HepG2 (cell line): Measurements from ENCODE around the gene BRMS1. TPM values are rescaled to one million over a fixed set of nuclear protein-coding genes. Genes with fewer than 3 reads are reported as not detected.
A peak's percentile ranks its signal among the peaks of the same experiment; 100 is the strongest.
"Not testable (repeated sequence)": the region's sequence is repeated elsewhere in the genome, so short reads cannot be mapped to it uniquely, and the experiment has no call there.

ENCODE experiments used
- ARNT2 ChIP-seq: sonication (generic); formaldehyde crosslinking; IDR thresholded peaks from 2 replicates; pipeline ENCODE4 v1.8.0; 2022; ENCODE audit warnings: mild to moderate bottlenecking, low read depth, missing genetic modification reagents, moderate library complexity
- BRD4 ChIP-seq: sonication (generic); formaldehyde crosslinking; IDR thresholded peaks from 2 replicates; pipeline ENCODE4 v1.4.0; 2020; ENCODE audit warnings: missing genetic modification reagents
- LCORL ChIP-seq, 2 experiments: fragments of 450-650 bp in 1 of 2; sonication (generic) in 1 of 2; formaldehyde crosslinking in 1 of 2; IDR thresholded peaks; 2 replicates each; pipeline versions ENCODE4 v1.5.0 to v1.6.1; 2017 to 2020; ENCODE audit warnings: antibody characterized with exemption in 1 of 2, missing genetic modification reagents in 1 of 2
- MEIS2 ChIP-seq: sonication (generic); formaldehyde crosslinking; IDR thresholded peaks from 2 replicates; pipeline ENCODE4 v1.9.0; 2021; ENCODE audit warnings: mild to moderate bottlenecking, missing genetic modification reagents
- PITX1 ChIP-seq: sonication (generic); formaldehyde crosslinking; IDR thresholded peaks from 2 replicates; pipeline ENCODE4 v1.5.1; 2020; ENCODE audit warnings: mild to moderate bottlenecking, missing genetic modification reagents
- SP140L ChIP-seq: sonication (generic); formaldehyde crosslinking; IDR thresholded peaks from 2 replicates; pipeline ENCODE4 v1.4.0; 2020; ENCODE audit warnings: missing genetic modification reagents, borderline replicate concordance
- SP4 ChIP-seq: sonication (generic); formaldehyde crosslinking; IDR thresholded peaks from 2 replicates; pipeline ENCODE4 v1.8.1; 2023; ENCODE audit warnings: mild to moderate bottlenecking, missing genetic modification reagents
- ZBTB20 ChIP-seq: sonication (generic); formaldehyde crosslinking; IDR thresholded peaks from 2 replicates; pipeline ENCODE4 v1.8.1; 2023; ENCODE audit warnings: missing genetic modification reagents, low read depth, mild to moderate bottlenecking, borderline replicate concordance
- ZMYM3 ChIP-seq: sonication (generic); formaldehyde crosslinking; IDR thresholded peaks from 2 replicates; pipeline ENCODE4 v1.5.1; 2020; ENCODE audit warnings: mild to moderate bottlenecking, missing genetic modification reagents
- ZNF280D ChIP-seq: sonication (generic); formaldehyde crosslinking; IDR thresholded peaks from 2 replicates; pipeline ENCODE4 v1.5.1; 2020; ENCODE audit warnings: mild to moderate bottlenecking, missing genetic modification reagents
- ZNF441 ChIP-seq: sonication (generic); formaldehyde crosslinking; IDR thresholded peaks from 2 replicates; pipeline ENCODE4 v1.7.0; 2021; ENCODE audit warnings: missing genetic modification reagents, borderline replicate concordance
- ZNF460 ChIP-seq: sonication (generic); formaldehyde crosslinking; IDR thresholded peaks from 2 replicates; pipeline ENCODE4 v1.5.1; 2020; ENCODE audit warnings: missing genetic modification reagents, mild to moderate bottlenecking, borderline replicate concordance
- polyA plus RNA-seq, 8 experiments: library from polyadenylated mRNA; depleted of rRNA in 3 of 8; stranded (reverse) in 7 of 8; unstranded in 1 of 8; fragments of >200 nt; fragmentation: Illumina TruSeq in 4 of 8; extraction: Trizol in 4 of 8; gene quantifications; 2 replicates each; pipeline versions ENCODE4 v1.2.1 to v1.2.3, GENCODE V29; 2011 to 2016; ENCODE audit warnings: low read depth in 4 of 8, missing spikeins in 1 of 8, mixed read lengths in 1 of 8; ENCODE audit not compliant: insufficient read depth in 1 of 8
- total RNA-seq, 5 experiments: library from RNA; depleted of rRNA; stranded (reverse); fragments of >200 nt; fragmentation: Illumina TruSeq; extraction: Trizol; gene quantifications; 2 replicates each; pipeline ENCODE4 v1.2.3, GENCODE V29; 2016; ENCODE audit warnings: low read depth in 1 of 5
- TF ChIP-seq, protein P1 (sequence below), 2 experiments: sonication (generic) in 1 of 2; formaldehyde crosslinking in 1 of 2; IDR thresholded peaks; 2 replicates each; pipeline versions ENCODE4 v1.4.0 to v1.6.1; 2018 to 2020; ENCODE audit warnings: missing genetic modification reagents in 2 of 2, borderline replicate concordance in 1 of 2, low read depth in 1 of 2, mild to moderate bottlenecking in 1 of 2, missing biosample characterization in 1 of 2

Gene BRMS1
- total and polyA plus RNA-seq, 2 of the 13 experiments (the other 11 are each of a cell fraction or from before 2014, with no cell fraction given): 15.8 to 55.7 TPM

- TF ChIP-seq ZNF441 (CRISPR knock-in tag) (0 out of 2 replicates have a peak, but pooled peaks have one; percentile 11), ZBTB20 (CRISPR knock-in tag) (0 out of 2 replicates have a peak, but pooled peaks have one; percentile 62), BRD4 (CRISPR knock-in tag) (0 out of 2 replicates have a peak, but pooled peaks have one; percentile 23), MEIS2 (0 out of 2 replicates have a peak, but pooled peaks have one; percentile 29), ZNF460 (CRISPR knock-in tag) (peak; percentile 94), SP4 (CRISPR knock-in tag) (0 out of 2 replicates have a peak, but pooled peaks have one; percentile 27), SP140L (CRISPR knock-in tag) (0 out of 2 replicates have a peak, but pooled peaks have one; percentile 5), ARNT2 (CRISPR knock-in tag) (0 out of 2 replicates have a peak, but pooled peaks have one; percentile 5), LCORL (CRISPR knock-in tag; IDR thresholded peaks at IDR 0.05) (0 out of 2 replicates have a peak, but pooled peaks have one; percentile 7), PITX1 (peak; percentile 21; the same call in 1 of the 2 replicates), ZMYM3 (CRISPR knock-in tag) (peak; percentile 76; the same call in 1 of the 2 replicates), ZNF280D (CRISPR knock-in tag) (peak; percentile 70; the same call in 1 of the 2 replicates)
- TF ChIP-seq, protein P1, sequence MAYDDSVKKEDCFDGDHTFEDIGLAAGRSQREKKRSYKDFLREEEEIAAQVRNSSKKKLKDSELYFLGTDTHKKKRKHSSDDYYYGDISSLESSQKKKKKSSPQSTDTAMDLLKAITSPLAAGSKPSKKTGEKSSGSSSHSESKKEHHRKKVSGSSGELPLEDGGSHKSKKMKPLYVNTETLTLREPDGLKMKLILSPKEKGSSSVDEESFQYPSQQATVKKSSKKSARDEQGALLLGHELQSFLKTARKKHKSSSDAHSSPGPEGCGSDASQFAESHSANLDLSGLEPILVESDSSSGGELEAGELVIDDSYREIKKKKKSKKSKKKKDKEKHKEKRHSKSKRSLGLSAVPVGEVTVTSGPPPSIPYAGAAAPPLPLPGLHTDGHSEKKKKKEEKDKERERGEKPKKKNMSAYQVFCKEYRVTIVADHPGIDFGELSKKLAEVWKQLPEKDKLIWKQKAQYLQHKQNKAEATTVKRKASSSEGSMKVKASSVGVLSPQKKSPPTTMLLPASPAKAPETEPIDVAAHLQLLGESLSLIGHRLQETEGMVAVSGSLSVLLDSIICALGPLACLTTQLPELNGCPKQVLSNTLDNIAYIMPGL (CRISPR knock-in tag; IDR thresholded peaks at IDR 0.05; ENCODE audit: borderline replicate concordance in 1 of 2, low read depth in 1 of 2): 0 out of 4 replicates have a peak, but pooled peaks of 1 of the 2 experiments have one; percentile 12
- TF ChIP-seq LCORL (IDR thresholded peaks at IDR 0.05): not testable (repeated sequence)
- TF ChIP-seq, all 625 proteins: peak for 20; not testable (repeated sequence) for 605
These were observed 5.8 kb upstream of the BRMS1 start (continued) for GRCh38 chr11:66350560-66351235.
